Stimulated activated CD4-positive, alpha-beta T cell treated with anti-CD3 and anti-CD28 coated beads, Interleukin-2, amount 100 ng/mL, for 24 hours (primary cell): ENCODE measurements around the gene SPATA21.

ENCODE experiments used
- DNase-seq, 2 donors: peaks; one replicate each; pipeline ENCODE4 v3.0.0-alpha.2; 2020

SPATA21 gene

DNA sequence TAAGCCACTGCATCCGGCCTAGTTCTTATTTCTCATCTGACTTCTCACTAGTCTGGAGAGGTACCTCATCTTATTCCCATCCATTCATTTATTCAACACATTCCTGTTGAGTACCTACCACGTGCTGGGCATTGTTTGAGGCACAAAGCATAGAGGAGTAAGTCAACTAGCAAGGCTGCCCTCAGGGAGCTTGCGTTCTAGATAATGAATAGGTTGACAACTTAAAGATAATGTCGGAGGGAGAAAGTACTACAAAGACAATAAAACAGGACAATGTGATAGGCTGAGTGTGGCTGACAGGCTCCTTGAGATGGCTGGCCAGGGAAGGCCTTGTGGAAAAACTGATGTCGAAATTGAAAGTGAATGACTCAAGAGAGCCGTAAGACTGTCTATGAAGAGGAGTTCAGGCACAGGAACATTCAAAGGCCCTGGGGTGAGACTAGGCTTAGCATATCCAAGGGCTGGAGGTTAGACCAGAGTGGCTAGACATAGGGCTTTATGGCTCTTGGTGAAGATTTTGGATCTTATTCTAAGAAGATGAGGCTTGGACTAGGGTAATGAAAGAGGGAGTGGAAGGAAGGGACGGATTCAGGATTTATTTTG lies 18.3 kb downstream of the SPATA21 start:
- peak in 1 of 2 donors; percentile 15 for DNase-seq

- no peak for DNase-seq
Measured at GRCh38 chr1:16413191-16413590, 24.0 kb downstream of the SPATA21 start.

- DNase-seq: no peak
Measured at GRCh38 chr1:16410803-16411202, 26.4 kb downstream of the SPATA21 start.

DNA sequence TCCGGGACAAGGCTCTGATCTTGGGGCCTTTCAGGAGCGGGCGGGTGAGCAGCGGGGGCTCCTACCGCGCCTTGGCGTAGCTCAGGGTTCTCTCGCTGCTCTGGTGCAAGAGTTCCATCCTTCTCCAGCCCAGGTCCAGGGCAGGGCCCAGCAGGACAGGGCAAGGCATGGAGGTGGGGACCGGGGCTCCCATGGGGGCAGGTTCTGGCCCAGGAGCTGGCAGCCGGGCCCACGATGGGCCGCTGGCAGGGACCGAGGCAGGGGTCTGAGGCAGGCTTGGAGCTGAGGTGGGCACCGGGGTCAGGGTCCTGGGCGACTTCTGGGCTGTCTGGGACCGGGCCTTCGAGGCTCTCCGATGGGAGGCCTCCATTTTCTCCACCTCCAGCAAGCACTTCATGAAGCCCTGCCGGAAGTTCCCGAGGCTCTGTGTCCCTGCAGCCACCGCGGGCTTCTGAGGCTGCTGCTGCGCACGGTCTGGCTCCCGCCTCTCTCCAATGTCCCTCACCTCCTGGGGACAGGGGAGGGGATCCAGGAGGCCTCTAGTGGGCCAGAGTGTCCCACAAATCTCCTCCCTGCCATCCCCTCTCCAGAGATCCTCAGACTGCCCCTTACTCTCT lies 27.6 kb downstream of the SPATA21 start:
- DNase-seq: no peak

DNA sequence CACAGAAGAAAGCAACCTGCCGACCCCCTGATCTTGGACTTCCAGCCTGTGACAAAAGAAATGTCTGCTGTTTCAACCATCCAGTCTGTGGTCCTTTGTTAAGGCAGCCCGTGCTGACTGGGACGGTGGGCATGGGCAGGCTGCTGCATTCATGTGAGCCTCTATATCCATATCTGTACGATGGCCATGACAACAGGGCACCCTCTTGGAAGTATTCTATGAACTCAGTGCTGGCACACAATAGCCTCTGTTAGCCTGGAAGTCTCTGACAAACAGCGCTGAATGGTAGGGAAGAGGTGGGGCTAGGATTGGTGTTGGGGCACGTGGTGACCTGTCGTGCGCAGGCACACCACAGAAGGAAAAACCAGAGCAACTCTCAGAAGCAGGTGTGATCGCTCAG lies 30.4 kb downstream of the SPATA21 start:
- DNase-seq: no peak

DNA sequence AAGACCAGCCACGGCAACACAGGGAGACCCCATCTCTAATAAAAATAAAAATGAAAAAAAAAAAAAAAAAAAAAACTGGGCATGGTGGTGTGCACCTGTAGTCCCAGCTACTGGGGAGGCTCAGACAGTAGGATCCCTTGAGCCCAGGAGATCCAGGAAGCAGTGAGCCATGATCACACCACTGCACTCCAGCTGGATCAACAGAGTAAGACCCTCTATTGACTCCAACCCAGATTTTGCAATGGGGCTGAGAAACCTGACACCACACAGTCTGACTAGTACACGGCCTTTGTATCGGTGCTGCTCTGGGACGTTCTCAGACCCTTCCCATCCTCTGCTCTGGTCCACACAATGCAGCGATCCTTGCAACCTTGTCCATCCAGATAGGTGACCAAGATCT lies 31.8 kb downstream of the SPATA21 start:
- no peak for DNase-seq

DNA sequence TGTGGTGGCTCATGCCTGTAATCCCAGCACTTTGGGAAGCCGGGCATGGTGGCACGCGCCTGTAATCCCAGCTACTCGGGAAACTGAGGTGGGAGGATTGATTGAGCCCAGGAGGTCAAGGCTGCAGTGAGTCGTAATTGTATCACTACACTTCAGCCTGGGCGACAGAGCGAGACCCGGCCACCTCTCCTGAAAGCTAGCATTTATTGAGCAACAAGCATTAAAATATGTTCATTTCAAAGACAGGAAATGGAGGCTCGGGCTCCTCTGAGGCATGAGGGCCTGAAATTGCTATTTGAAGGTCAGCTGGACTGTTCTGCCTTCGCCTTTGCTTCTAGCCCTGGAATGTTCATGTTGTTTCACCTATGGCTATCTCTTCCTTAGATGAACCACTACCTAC lies 34.5 kb downstream of the SPATA21 start:
- DNase-seq: no peak

DNA sequence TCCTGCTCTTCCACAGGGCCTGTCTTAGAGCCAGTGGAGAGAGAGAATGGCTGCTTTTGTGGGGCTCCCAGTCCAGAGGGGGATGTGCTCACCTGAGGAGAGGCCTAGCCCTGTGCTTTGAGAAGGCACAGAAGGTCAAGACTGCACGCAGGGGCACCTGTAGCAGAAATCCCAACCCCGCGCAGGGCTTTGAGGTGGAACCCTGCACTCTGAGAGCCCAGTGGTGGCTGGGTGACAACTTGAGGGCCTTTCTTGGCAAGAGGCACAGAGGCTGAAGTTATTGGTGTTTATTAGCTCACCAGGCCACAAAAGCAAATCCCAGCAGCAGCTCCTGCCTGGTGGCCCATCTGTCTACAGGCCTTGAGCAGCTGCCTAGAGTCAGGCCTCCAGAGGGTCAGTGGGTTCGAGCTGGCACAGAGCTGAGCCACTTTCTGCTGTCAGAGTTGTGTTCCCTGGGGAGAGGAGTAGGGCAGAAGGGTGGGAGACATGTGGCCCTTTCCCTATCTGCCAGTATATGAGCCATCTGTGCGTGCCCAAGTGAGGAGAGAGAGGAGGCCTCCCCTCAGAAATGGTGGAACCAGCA lies 38.8 kb downstream of the SPATA21 start:
- DNase-seq: no peak

DNA sequence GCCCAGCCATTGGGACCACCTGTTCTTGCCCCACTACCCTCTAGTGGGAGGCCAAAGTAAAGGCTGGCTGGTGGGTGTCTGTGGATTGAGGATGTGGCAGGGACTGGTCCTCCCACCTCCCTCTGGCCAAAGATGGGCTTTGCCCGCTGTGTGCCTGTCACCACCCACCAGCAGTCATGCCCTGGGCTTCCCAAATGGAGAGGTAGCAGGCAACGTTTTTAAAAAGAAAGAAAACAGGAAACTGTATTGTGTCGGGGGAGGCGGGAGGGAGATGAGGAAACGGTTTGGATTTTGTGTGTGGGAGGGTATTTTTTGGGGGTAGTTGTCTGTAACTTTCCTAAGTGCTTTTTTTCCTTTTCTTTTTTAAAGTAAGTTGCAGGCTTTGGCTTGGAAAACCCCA lies 40.1 kb downstream of the SPATA21 start:
- no peak for DNase-seq

- DNase-seq: no peak
Measured at GRCh38 chr1:16396591-16396990, 40.6 kb downstream of the SPATA21 start.

DNA sequence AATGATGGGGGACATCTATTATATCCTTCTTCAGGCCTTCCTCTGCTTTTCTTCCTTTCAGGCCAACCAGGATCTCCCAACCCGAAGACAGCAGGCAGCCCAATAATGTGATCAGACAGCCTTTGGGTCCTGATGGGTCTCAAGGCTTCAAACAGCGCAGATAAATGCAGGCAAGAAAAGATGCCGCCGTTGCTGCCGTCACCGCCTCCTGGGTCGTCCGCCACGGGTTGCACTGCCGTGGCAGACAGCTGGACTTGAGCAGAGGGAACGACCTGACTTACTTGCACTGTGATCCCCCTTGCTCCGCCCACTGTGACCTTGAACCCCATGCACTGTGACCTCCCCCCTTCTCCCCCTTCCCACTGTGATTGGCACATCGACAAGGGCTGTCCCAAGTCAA lies 42.2 kb downstream of the SPATA21 start:
- DNase-seq: no peak

DNA sequence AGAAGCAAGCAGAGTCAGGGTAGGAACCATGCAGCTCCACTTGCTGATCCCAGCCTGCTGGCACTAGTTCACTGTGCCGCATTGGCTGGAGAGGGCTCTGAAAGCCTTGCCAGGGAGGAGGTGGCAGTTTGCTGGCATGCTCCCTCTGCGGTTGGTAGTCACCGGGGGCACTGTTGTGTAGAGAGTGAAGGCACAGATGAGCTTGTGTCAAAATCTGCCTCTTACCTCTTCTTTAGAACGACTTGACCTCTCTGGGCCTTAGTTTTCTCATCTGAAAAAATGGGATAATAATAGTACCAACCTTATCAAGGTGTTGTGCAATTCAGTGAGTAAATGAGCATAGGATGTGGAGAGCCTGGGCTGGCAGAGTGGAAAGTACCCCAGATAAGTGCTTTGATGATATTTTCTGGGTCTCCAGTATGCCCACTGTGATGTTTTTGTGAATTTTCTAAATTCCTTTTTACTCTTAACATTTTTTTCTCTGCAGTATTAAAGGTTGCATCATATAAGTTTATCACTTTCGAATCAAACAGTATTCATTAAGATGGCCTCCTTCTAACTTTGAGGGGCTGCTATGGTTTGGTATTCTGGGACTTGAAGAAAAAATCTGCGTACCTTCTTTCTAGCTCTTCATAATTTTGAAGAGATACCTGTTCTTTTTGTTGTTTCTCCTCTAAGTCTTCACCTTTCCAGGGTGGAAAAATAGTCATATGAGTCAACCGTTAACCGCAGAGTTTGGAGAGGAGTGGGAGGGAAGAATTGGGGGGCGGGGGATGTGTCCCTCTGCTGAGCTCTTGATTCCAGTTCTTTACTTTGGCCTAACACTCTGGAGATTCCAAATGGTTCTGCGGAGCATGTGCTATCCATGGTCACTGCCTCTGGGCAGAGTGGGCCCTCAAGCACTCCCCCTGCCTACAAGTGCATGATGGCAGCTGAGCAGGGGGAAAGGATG lies 43.4 kb downstream of the SPATA21 start:
- DNase-seq: no peak

DNA sequence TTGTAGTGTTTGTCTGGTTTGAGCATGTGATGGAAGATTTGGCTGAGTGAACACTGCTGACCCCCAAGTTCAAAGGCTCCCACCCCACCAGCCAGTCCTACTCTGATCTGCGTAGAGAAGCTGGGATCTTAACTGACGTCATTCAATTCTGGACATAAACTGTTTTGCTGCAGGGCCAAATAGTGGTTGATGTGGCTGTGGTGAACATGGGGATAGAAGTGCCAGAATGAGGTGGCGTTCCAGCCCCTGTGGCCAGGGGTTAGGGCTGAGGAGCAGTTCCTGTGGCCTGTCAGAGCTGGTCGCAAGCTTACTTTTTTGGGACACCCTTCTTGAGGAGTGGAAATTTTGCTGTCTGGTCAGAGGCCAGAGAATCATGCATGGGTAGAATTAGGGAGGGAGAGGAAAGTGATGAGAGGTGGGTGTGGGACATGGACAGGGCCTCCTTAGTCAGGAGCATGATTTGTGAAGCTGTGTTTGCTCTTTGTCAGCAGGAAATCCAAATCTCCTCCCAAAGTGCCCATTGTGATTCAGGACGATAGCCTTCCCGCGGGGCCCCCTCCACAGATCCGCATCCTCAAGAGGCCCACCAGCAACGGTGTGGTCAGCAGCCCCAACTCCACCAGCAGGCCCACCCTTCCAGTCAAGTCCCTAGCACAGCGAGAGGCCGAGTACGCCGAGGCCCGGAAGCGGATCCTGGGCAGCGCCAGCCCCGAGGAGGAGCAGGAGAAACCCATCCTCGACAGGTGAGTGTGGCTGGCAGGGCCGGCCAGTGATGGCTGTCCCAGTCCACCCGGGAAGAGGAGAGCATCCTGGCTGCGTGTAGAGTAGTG lies 44.3 kb downstream of the SPATA21 start:
- no peak for DNase-seq

DNA sequence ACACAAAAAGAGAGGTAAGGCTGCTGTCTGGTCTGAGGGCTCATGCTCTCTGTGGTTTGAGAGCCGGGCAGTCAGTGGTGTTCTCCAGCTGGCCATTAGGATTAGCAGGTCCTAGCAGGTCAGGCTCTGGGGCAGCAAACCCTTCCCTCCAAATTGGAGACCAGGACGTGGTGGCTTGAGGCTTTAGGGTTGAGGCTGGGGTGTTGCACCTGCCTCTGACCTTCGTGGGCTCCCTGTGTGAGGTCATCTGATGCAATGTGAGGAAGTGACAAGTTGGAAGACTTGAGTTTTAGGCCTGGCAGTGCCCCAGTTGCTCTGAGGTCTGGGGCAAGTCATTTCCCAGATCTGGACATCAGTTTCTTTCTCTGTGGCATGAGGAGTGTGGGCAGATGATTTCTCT lies 45.8 kb downstream of the SPATA21 start:
- no peak for DNase-seq

DNA sequence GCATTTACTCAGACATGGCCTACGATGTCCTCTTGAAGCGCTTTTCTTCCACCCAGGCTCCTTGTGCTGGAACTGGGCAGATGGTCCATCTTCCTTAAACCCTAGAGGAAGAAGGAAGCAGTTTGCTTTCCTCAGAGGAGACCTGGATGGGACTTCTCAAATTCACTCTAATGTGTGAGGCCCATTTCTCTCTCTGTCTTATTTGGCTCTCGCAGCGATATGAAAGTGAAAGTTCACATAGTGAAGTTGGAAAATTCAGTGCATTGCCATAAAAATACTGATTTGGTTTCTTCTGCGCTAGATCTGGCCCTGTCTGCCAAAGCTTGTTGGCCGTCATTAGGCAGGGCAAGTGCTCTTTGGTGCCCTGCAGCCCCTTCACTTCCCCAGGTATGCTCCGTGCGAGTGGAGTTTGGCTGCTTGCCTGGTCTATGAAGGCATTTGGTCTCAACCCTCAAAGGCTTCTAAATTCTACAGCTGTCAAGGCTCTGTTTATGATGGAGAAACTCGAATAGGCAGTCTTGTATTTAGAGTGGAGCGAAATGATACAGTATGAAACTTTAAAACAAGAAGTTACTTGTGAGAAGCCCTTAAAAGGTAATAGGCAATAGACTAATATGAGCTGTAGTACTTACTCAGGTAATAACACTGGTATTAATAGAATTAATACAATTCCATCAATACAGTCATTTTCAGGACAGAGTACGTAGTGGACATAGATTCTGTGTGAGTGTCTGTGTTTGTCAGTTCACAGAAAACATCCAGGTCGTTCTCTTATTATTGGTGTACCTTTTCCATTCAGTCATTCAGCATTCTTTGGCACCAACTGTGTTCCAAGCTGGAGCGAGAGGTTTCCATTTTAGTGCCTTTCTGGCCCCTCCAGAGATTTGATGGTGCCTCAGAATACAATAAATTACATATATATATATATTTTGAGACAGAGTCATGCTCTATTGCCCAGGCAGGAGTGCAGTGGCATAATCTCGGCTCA lies 49.7 kb downstream of the SPATA21 start:
- no peak for DNase-seq

DNA sequence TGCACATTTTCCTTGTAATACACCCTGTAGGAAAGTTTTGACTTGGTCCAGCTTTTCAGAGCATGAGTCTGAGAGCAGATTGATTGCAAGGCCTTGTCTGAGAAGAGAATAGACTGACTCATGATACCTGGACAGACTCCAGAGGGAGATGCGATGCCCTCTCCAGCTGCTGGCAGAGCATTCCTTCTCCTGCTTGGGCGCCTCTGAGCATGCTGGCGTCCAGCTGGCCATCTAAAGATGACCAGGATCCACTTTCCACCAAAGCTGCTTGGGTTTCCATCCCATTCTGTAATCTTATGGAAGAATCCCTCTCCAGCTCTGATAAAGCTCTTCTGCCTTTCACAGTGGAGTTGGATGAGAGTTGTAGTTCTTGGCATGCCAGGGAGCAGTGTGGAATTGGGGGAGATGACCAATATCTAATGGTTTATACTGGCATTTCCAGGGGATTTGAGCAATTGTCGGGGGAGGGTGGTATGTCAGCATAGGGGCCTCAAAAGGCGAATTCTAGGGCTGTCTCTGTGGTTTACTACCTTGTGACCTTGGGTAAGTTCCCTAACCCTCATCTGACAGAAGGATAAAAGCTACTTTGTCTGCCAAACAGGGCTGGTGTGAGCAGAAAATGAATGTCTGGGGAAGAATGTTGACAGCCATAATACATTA lies 50.6 kb downstream of the SPATA21 start:
- no peak for DNase-seq

- DNase-seq: no peak
Measured at GRCh38 chr1:16385659-16386453, 51.4 kb downstream of the SPATA21 start.

DNA sequence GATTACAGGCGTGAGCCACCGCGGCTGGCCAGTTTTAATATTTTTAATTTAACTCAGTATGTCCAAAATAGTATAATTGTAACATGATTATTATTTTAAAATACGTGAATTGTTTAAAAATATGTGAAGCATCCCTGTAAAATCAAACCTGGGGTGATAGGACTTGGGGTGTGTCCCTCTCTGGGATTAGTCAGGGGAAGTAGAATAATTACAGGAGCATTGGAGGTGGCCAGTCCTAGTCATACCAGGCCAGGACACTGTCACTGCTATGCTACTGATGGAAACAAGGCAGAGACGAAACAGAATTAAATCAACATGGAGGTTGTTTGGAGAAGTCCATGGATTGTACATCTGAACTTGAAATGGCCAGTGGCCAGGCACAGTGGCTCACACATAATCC lies 53.3 kb downstream of the SPATA21 start:
- no peak for DNase-seq

GRCh38 chr1:16380868-16381267 lies 56.4 kb downstream of the SPATA21 start:
- no peak for DNase-seq

- DNase-seq: no peak
Measured at GRCh38 chr1:16378443-16378842, 58.8 kb downstream of the SPATA21 start.
